ENCODE measurements around the gene VAMP2.

The VAMP2 gene

GRCh38 chr17:8117367-8117979 lies 45.3 kb downstream of the VAMP2 start:
- TF ChIP-seq, protein P1, sequence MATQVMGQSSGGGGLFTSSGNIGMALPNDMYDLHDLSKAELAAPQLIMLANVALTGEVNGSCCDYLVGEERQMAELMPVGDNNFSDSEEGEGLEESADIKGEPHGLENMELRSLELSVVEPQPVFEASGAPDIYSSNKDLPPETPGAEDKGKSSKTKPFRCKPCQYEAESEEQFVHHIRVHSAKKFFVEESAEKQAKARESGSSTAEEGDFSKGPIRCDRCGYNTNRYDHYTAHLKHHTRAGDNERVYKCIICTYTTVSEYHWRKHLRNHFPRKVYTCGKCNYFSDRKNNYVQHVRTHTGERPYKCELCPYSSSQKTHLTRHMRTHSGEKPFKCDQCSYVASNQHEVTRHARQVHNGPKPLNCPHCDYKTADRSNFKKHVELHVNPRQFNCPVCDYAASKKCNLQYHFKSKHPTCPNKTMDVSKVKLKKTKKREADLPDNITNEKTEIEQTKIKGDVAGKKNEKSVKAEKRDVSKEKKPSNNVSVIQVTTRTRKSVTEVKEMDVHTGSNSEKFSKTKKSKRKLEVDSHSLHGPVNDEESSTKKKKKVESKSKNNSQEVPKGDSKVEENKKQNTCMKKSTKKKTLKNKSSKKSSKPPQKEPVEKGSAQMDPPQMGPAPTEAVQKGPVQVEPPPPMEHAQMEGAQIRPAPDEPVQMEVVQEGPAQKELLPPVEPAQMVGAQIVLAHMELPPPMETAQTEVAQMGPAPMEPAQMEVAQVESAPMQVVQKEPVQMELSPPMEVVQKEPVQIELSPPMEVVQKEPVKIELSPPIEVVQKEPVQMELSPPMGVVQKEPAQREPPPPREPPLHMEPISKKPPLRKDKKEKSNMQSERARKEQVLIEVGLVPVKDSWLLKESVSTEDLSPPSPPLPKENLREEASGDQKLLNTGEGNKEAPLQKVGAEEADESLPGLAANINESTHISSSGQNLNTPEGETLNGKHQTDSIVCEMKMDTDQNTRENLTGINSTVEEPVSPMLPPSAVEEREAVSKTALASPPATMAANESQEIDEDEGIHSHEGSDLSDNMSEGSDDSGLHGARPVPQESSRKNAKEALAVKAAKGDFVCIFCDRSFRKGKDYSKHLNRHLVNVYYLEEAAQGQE (IDR thresholded peaks at IDR 0.05; ENCODE audit: insufficient read depth in 1 of 2, low read depth in 2 of 2, low read length in 2 of 2): no peak
- TF ChIP-seq POLR2AphosphoS5 (IDR thresholded peaks at IDR 0.05; ENCODE audit: low read depth, low read length) (no peak), TAF1 (IDR thresholded peaks at IDR 0.05; ENCODE audit: borderline replicate concordance, insufficient read depth, low read length) (no peak), SIN3A (IDR thresholded peaks at IDR 0.05; ENCODE audit: borderline replicate concordance, insufficient read depth, low read length) (no peak), FOXP2 (optimal IDR thresholded peaks at IDR 0.05; ENCODE audit: borderline replicate concordance, extremely low read depth, extremely low read length, insufficient read depth) (no peak)

DNA sequence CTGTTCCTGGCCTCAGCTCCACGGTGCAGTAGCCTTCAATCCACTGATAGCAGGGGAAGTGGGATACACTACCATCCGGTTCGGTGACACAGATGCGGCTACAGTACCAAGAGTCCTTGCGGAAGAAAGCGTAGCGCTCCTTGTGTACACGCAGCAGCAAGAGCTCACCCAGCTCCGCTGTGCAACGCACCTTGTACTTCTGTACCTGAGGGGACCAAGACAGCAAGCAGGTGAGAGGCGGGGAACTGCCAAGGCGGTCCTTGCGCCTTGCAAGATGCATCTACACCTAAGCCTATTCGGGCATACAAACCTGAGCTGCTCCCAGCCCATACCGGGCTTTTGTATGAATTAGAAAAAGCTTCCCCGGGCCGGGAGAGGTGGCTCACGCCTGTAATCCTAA lies 46.0 kb downstream of the VAMP2 start:
- TF ChIP-seq, protein P1 (IDR thresholded peaks at IDR 0.05; ENCODE audit: insufficient read depth in 1 of 2, low read depth in 2 of 2, low read length in 2 of 2): no peak
- TF ChIP-seq FOXP2 (optimal IDR thresholded peaks at IDR 0.05; ENCODE audit: borderline replicate concordance, extremely low read depth, extremely low read length, insufficient read depth): no peak
- TF ChIP-seq TAF1 (IDR thresholded peaks at IDR 0.05; ENCODE audit: borderline replicate concordance, insufficient read depth, low read length): no peak
- no peak for TF ChIP-seq SIN3A (IDR thresholded peaks at IDR 0.05; ENCODE audit: borderline replicate concordance, insufficient read depth, low read length)
- no peak for TF ChIP-seq POLR2AphosphoS5 (IDR thresholded peaks at IDR 0.05; ENCODE audit: low read depth, low read length)

DNA sequence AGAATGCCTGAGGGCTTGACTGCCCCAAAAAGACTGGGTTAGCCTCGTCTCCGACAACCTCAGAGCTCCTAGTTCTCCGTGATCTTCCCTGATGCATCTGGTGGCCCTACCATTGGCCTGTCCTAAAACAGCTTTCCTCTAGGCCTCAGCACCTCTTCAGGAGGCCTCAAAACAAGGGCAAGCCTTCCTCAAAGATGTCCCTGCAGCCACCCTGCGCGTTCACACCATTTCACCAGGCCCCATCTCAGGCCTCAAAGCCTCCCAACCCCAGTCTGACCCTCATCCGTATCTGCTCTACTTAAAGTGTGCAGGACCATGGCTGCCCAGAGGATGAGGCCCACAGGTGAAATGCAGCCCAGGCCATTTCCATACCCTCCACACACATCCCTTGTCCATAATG lies 51.8 kb downstream of the VAMP2 start:
- TF ChIP-seq FOXP2 (optimal IDR thresholded peaks at IDR 0.05; ENCODE audit: borderline replicate concordance, extremely low read depth, extremely low read length, insufficient read depth): no peak
- no peak for TF ChIP-seq TAF1 (IDR thresholded peaks at IDR 0.05; ENCODE audit: borderline replicate concordance, insufficient read depth, low read length)
- TF ChIP-seq, protein P1 (IDR thresholded peaks at IDR 0.05; ENCODE audit: insufficient read depth in 1 of 2, low read depth in 2 of 2, low read length in 2 of 2): no peak
- TF ChIP-seq SIN3A (IDR thresholded peaks at IDR 0.05; ENCODE audit: borderline replicate concordance, insufficient read depth, low read length): no peak

GRCh38 chr17:8110456-8110804 lies 52.3 kb downstream of the VAMP2 start:
- TF ChIP-seq POLR2AphosphoS5 (IDR thresholded peaks at IDR 0.05; ENCODE audit: low read depth, low read length) (no peak), SIN3A (IDR thresholded peaks at IDR 0.05; ENCODE audit: borderline replicate concordance, insufficient read depth, low read length) (no peak), FOXP2 (optimal IDR thresholded peaks at IDR 0.05; ENCODE audit: borderline replicate concordance, extremely low read depth, extremely low read length, insufficient read depth) (no peak), TAF1 (IDR thresholded peaks at IDR 0.05; ENCODE audit: borderline replicate concordance, insufficient read depth, low read length) (no peak)
- TF ChIP-seq, protein P1 (IDR thresholded peaks at IDR 0.05; ENCODE audit: insufficient read depth in 1 of 2, low read depth in 2 of 2, low read length in 2 of 2): no peak
